HCT116 (cell line): ENCODE results near the gene DNAL4. TPM values are rescaled to one million over a fixed set of nuclear protein-coding genes. Genes with fewer than 3 reads are reported as not detected.

Source experiments
- ATAC-seq: fragments of 200-7000 bp; cut with Tn5 transposase; 2 replicates; pipeline ENCODE4 v1.9.1; 2020; ENCODE audit warnings: mild to moderate bottlenecking, moderate library complexity
- BruUV-seq: library from RNA; stranded (reverse); fragments of 400-500 nt; replicated peaks from 2 replicates; lab custom pipeline; 2021; lab: Mats Ljungman, UMichigan
- CTCF ChIA-PET: fragments of 300-600 bp; sonication (Branson Sonifier 250); formaldehyde crosslinking; loops from one replicate; lab custom pipeline; 2021; ENCODE audit warnings: antibody characterized with exemption; lab: Charles Lee
- POLR2A ChIA-PET: fragments of 300-600, 350-600 bp; sonication (Branson Sonifier 250); formaldehyde crosslinking; loops from one replicate; lab custom pipeline; 2021; ENCODE audit warnings: antibody characterized with exemption; lab: Charles Lee
- RAD21 ChIA-PET, 2 experiments: fragments of 300-600 bp; sonication (Branson Sonifier 250); formaldehyde crosslinking; loops; one replicate each; lab custom pipeline; 2023; ENCODE audit warnings: low total read pairs in 2 of 2; ENCODE audit not compliant: uncharacterized antibody in 2 of 2, unreplicated experiment in 2 of 2, low non-redundant PET in 1 of 2; lab: Charles Lee
- DNase-seq: peaks from one replicate; pipeline ENCODE4 v3.0.0-alpha.2; 2010; ENCODE audit warnings: low read depth, low spot score
- H2AFZ ChIP-seq: fragments of 200-600 bp; shearing (Covaris generic), sonication (generic); 2 replicates; pipeline ENCODE4 v1.6.1; 2017; ENCODE audit warnings: low read depth, mixed run types, mixed read lengths, antibody characterized with exemption, low read length; ENCODE audit not compliant: poor library complexity, severe bottlenecking
- H3K27ac ChIP-seq: 2 replicates; pipeline ENCODE4 v1.5.1; 2012; ENCODE audit warnings: low read depth, low read length
- H3K27me3 ChIP-seq: fragments of 200-600 bp; sonication (generic); 2 replicates; pipeline ENCODE4 v1.6.1; 2016; ENCODE audit warnings: mixed run types, low read length, mixed read lengths; ENCODE audit not compliant: insufficient read depth
- H3K36me3 ChIP-seq, 2 experiments: fragments of 200-500 bp in 1 of 2; fragments of 200-600 bp in 1 of 2; sonication (Bioruptor generic) in 1 of 2; sonication (generic) in 1 of 2; 2 replicates each; pipeline versions ENCODE4 v1.5.1 to v1.6.1; 2014 to 2016; ENCODE audit warnings: low read length in 2 of 2, inconsistent platforms in 1 of 2, mixed read lengths in 1 of 2, mixed run types in 1 of 2; ENCODE audit not compliant: insufficient read depth in 2 of 2, control insufficient read depth in 1 of 2
- H3K4me1 ChIP-seq, 2 experiments: fragments of 200-600 bp in 1 of 2; sonication (generic) in 1 of 2; 2 replicates each; pipeline versions ENCODE4 v1.5.1 to v1.6.1; 2012 to 2017; ENCODE audit warnings: low read length in 2 of 2, inconsistent platforms in 1 of 2, mild to moderate bottlenecking in 1 of 2, mixed read lengths in 1 of 2, mixed run types in 1 of 2, moderate library complexity in 1 of 2; ENCODE audit not compliant: insufficient read depth in 2 of 2, control insufficient read depth in 1 of 2
- H3K4me2 ChIP-seq: fragments of 200-600 bp; sonication (generic); 2 replicates; pipeline ENCODE4 v1.6.1; 2017; ENCODE audit warnings: mixed run types, low read length, mixed read lengths
- H3K4me3 ChIP-seq, 2 experiments: fragments of 200-600 bp in 1 of 2; sonication (generic) in 1 of 2; replicated peaks in 1 of 2; 2 replicates each; pipeline ENCODE4 v1.5.1; 2011 to 2016; ENCODE audit warnings: low read length in 2 of 2, control low read depth in 1 of 2, low read depth in 1 of 2, mild to moderate bottlenecking in 1 of 2, mixed read lengths in 1 of 2, mixed run types in 1 of 2
- H3K79me2 ChIP-seq: fragments of 200-600 bp; sonication (generic); 2 replicates; pipeline ENCODE4 v1.6.1; 2017; ENCODE audit warnings: mild to moderate bottlenecking, mixed run types, low read length, moderate library complexity, mixed read lengths; ENCODE audit not compliant: insufficient read depth
- H3K9ac ChIP-seq: fragments of 200-600 bp; sonication (generic); 2 replicates; pipeline ENCODE4 v1.6.1; 2016; ENCODE audit warnings: low read length, mixed read lengths
- H3K9me2 ChIP-seq: fragments of 200-600 bp; sonication (generic), shearing (Covaris generic); 2 replicates; pipeline ENCODE4 v1.6.1; 2017; ENCODE audit warnings: mixed run types, mild to moderate bottlenecking, moderate library complexity; ENCODE audit not compliant: insufficient read depth
- H3K9me3 ChIP-seq, 2 experiments: fragments of 200-500 bp in 1 of 2; fragments of 200-600 bp in 1 of 2; sonication (Bioruptor generic) in 1 of 2; sonication (generic) in 1 of 2; 2 replicates each; pipeline ENCODE4 v1.6.1; 2014 to 2017; ENCODE audit warnings: low read length in 2 of 2, mixed read lengths in 2 of 2, inconsistent platforms in 1 of 2, low read depth in 1 of 2, mild to moderate bottlenecking in 1 of 2, mixed run types in 1 of 2, moderate library complexity in 1 of 2; ENCODE audit not compliant: control insufficient read depth in 1 of 2, insufficient read depth in 1 of 2
- H4K20me1 ChIP-seq: fragments of 200-600 bp; sonication (generic), shearing (Covaris generic); 2 replicates; pipeline ENCODE4 v1.6.1; 2017; ENCODE audit warnings: mixed run types, mild to moderate bottlenecking, moderate library complexity; ENCODE audit not compliant: insufficient read depth
- ELF1 ChIP-seq: IDR thresholded peaks from 2 replicates; pipeline ENCODE4 v1.6.1; 2012; ENCODE audit warnings: low read depth, borderline replicate concordance
- EZH2 ChIP-seq: fragments of 200-600 bp; sonication (generic); IDR thresholded peaks from 2 replicates; pipeline ENCODE4 v1.6.1; 2017; ENCODE audit warnings: antibody characterized with exemption, mixed run types
- EZH2phosphoT487 ChIP-seq: fragments of 200-600 bp; IDR thresholded peaks from 2 replicates; pipeline ENCODE4 v1.6.1; 2018; ENCODE audit warnings: antibody characterized with exemption, borderline replicate concordance
- FOSL1 ChIP-seq: IDR thresholded peaks from 2 replicates; pipeline ENCODE4 v1.6.1; 2012; ENCODE audit warnings: low read depth
- POLR2AphosphoS5 ChIP-seq: IDR thresholded peaks from 2 replicates; pipeline ENCODE4 v1.6.1; 2011; ENCODE audit warnings: mild to moderate bottlenecking, low read depth, low read length, moderate library complexity
- RAD21 ChIP-seq: IDR thresholded peaks from 2 replicates; pipeline ENCODE4 v1.6.1; 2012; ENCODE audit warnings: low read depth, mild to moderate bottlenecking
- SIN3A ChIP-seq: IDR thresholded peaks from 2 replicates; pipeline ENCODE4 v1.6.1; 2012; ENCODE audit warnings: low read depth
- SP1 ChIP-seq: IDR thresholded peaks from 2 replicates; pipeline ENCODE4 v1.6.1; 2012; ENCODE audit warnings: low read depth
- intact Hi-C: fragments of 100-400 bp; cut with micrococcal nuclease; formaldehyde crosslinking; loops from 2 replicates; pipeline ENCODE4 v1.10.0; 2022
- total RNA-seq: library from RNA; stranded (reverse); gene quantifications from one replicate; pipeline ENCODE4 v1.2.1, GENCODE V29; 2021; ENCODE audit not compliant: unreplicated experiment
- TF ChIP-seq, protein P1 (sequence below): IDR thresholded peaks from 2 replicates; pipeline ENCODE4 v1.6.1; 2011; ENCODE audit warnings: mild to moderate bottlenecking, low read length, moderate library complexity; ENCODE audit not compliant: insufficient replicate concordance; ENCODE audit errors: extremely low read depth
- TF ChIP-seq, protein P2 (sequence below): IDR thresholded peaks from 2 replicates; pipeline ENCODE4 v1.6.1; 2012; ENCODE audit warnings: low read depth

The DNAL4 gene
- total RNA-seq, 1 experiment from 2014 or later = 18.3 TPM

GRCh38 chr22:38842512-38843200 is 48.7 kb upstream of the DNAL4 start:
- no peak for ATAC-seq
- CTCF ChIA-PET = interaction anchor here (1.1 to 3.0 kb wide), 4 partner anchors 40 to 160 kb away, joined by 3 to 16 read pairs (median 4); no protein-coding TSS in a partner anchor
- no peaks in the 10 kb centered on the region for H3K36me3 ChIP-seq
- RAD21 ChIA-PET = interaction anchor here (0.9 to 1.1 kb wide), 2 partner anchors 74 kb away, joined by 3 to 5 read pairs; no protein-coding TSS in a partner anchor
- TF ChIP-seq SP1 = no peak
- TF ChIP-seq RAD21 = no peak
- no peak for TF ChIP-seq EZH2
- TF ChIP-seq, protein P1, sequence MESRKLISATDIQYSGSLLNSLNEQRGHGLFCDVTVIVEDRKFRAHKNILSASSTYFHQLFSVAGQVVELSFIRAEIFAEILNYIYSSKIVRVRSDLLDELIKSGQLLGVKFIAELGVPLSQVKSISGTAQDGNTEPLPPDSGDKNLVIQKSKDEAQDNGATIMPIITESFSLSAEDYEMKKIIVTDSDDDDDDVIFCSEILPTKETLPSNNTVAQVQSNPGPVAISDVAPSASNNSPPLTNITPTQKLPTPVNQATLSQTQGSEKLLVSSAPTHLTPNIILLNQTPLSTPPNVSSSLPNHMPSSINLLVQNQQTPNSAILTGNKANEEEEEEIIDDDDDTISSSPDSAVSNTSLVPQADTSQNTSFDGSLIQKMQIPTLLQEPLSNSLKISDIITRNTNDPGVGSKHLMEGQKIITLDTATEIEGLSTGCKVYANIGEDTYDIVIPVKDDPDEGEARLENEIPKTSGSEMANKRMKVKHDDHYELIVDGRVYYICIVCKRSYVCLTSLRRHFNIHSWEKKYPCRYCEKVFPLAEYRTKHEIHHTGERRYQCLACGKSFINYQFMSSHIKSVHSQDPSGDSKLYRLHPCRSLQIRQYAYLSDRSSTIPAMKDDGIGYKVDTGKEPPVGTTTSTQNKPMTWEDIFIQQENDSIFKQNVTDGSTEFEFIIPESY = no peak
- no peak for TF ChIP-seq SIN3A
- TF ChIP-seq ELF1 = no peak
- no peak for TF ChIP-seq POLR2AphosphoS5
- no peak for TF ChIP-seq EZH2phosphoT487
- TF ChIP-seq, protein P2, sequence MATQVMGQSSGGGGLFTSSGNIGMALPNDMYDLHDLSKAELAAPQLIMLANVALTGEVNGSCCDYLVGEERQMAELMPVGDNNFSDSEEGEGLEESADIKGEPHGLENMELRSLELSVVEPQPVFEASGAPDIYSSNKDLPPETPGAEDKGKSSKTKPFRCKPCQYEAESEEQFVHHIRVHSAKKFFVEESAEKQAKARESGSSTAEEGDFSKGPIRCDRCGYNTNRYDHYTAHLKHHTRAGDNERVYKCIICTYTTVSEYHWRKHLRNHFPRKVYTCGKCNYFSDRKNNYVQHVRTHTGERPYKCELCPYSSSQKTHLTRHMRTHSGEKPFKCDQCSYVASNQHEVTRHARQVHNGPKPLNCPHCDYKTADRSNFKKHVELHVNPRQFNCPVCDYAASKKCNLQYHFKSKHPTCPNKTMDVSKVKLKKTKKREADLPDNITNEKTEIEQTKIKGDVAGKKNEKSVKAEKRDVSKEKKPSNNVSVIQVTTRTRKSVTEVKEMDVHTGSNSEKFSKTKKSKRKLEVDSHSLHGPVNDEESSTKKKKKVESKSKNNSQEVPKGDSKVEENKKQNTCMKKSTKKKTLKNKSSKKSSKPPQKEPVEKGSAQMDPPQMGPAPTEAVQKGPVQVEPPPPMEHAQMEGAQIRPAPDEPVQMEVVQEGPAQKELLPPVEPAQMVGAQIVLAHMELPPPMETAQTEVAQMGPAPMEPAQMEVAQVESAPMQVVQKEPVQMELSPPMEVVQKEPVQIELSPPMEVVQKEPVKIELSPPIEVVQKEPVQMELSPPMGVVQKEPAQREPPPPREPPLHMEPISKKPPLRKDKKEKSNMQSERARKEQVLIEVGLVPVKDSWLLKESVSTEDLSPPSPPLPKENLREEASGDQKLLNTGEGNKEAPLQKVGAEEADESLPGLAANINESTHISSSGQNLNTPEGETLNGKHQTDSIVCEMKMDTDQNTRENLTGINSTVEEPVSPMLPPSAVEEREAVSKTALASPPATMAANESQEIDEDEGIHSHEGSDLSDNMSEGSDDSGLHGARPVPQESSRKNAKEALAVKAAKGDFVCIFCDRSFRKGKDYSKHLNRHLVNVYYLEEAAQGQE = no peak
- TF ChIP-seq FOSL1 = no peak
- TF ChIP-seq, all 23 proteins: peak for 0
- POLR2A ChIA-PET = interaction anchor here (2.5 kb wide), 1 partner anchor 11 kb away, joined by 9 read pairs; no protein-coding TSS in a partner anchor
- no peak for DNase-seq
- Histone ChIP-seq H2AFZ (no peak overlapping the region), H3K9me2 (no peaks in the 10 kb centered on the region), H3K4me1 (peaks cover 22 to 36% of the 10 kb centered on the region in 2 experiments), H3K79me2 (0 out of 2 replicates have a peak, but pooled peaks cover 6% of the 10 kb centered on the region), H3K4me2 (peak overlapping the region; percentile 81), H3K9ac (peak overlapping the region; percentile 64), H4K20me1 (no peaks in the 10 kb centered on the region), H3K4me3 (peak overlapping the region; percentile 35 to 64), H3K27me3 (no peaks in the 10 kb centered on the region), H3K9me3 (no peaks in the 10 kb centered on the region), H3K27ac (peak overlapping the region; percentile 82)
- no TSS peak for BruUV-seq
- intact Hi-C loops = loop anchor here (5.0 kb wide), 1 partner anchor 75 kb away; no protein-coding TSS in a partner anchor
